IMR-90 (cell line): ENCODE results near the gene FBXW11.
"Not testable (repeated sequence)": the region's sequence is repeated elsewhere in the genome, so short reads cannot be mapped to it uniquely, and the experiment has no call there.

Experiments
- BHLHE40 ChIP-seq: fragments of 150-350 bp; IDR thresholded peaks from 2 replicates; pipeline ENCODE4 v1.6.1; 2016; ENCODE audit warnings: mild to moderate bottlenecking, low read depth, low read length
- CEBPB ChIP-seq: IDR thresholded peaks from 2 replicates; pipeline ENCODE4 v1.6.1; 2012; ENCODE audit warnings: low read depth, low read length, improper control_type of control experiment
- CHD1 ChIP-seq: IDR thresholded peaks from 2 replicates; pipeline ENCODE4 v1.6.1; 2012; ENCODE audit warnings: low read depth, low read length, improper control_type of control experiment
- ELK1 ChIP-seq: fragments of 150-350 bp; IDR thresholded peaks from 2 replicates; pipeline ENCODE4 v1.6.1; 2016; ENCODE audit warnings: low read depth, mild to moderate bottlenecking, low read length, moderate library complexity, borderline replicate concordance
- MAZ ChIP-seq: IDR thresholded peaks from 2 replicates; pipeline ENCODE4 v1.6.1; 2012; ENCODE audit warnings: low read depth, mild to moderate bottlenecking, low read length, improper control_type of control experiment, moderate library complexity, borderline replicate concordance
- MXI1 ChIP-seq: IDR thresholded peaks from 2 replicates; pipeline ENCODE4 v1.6.1; 2012; ENCODE audit warnings: low read depth, mild to moderate bottlenecking, low read length, moderate library complexity, borderline replicate concordance
- NFE2L2 ChIP-seq: fragments of 150-350 bp; IDR thresholded peaks from 2 replicates; pipeline ENCODE4 v1.6.1; 2016; ENCODE audit warnings: low read depth, mild to moderate bottlenecking, low read length
- POLR2A ChIP-seq: IDR thresholded peaks from 2 replicates; pipeline ENCODE4 v1.6.1; 2012; ENCODE audit warnings: mild to moderate bottlenecking, low read depth, low read length
- RAD21 ChIP-seq: IDR thresholded peaks from 2 replicates; pipeline ENCODE4 v1.6.1; 2012; ENCODE audit warnings: low read length, improper control_type of control experiment
- RCOR1 ChIP-seq: IDR thresholded peaks from 2 replicates; pipeline ENCODE4 v1.6.1; 2012; ENCODE audit warnings: mild to moderate bottlenecking, low read length, improper control_type of control experiment; ENCODE audit not compliant: insufficient replicate concordance
- RFX5 ChIP-seq: IDR thresholded peaks from 2 replicates; pipeline ENCODE4 v1.8.0; 2012; ENCODE audit warnings: low read depth, mild to moderate bottlenecking, low read length, moderate library complexity
- SMC3 ChIP-seq: fragments of 150-350 bp; IDR thresholded peaks from 2 replicates; pipeline ENCODE4 v1.6.1; 2016; ENCODE audit warnings: low read depth, mild to moderate bottlenecking, antibody characterized with exemption, low read length, moderate library complexity
- USF2 ChIP-seq: fragments of 150-350 bp; IDR thresholded peaks from 2 replicates; pipeline ENCODE4 v1.6.1; 2017; ENCODE audit warnings: mild to moderate bottlenecking, antibody characterized with exemption, low read length, low read depth
- TF ChIP-seq, protein P1 (sequence below): conservative IDR thresholded peaks from 2 replicates; pipeline ENCODE4 v1.5.1; 2012; ENCODE audit warnings: mild to moderate bottlenecking, low read depth, low read length, improper control_type of control experiment

GRCh38 chr5:171886037-171886436, 120.4 kb downstream of the FBXW11 start:
- TF ChIP-seq USF2, CHD1, RAD21, MXI1, MAZ, CEBPB, RFX5, POLR2A, BHLHE40, RCOR1, NFE2L2, ELK1, SMC3: not testable (repeated sequence)
- TF ChIP-seq, protein P1, sequence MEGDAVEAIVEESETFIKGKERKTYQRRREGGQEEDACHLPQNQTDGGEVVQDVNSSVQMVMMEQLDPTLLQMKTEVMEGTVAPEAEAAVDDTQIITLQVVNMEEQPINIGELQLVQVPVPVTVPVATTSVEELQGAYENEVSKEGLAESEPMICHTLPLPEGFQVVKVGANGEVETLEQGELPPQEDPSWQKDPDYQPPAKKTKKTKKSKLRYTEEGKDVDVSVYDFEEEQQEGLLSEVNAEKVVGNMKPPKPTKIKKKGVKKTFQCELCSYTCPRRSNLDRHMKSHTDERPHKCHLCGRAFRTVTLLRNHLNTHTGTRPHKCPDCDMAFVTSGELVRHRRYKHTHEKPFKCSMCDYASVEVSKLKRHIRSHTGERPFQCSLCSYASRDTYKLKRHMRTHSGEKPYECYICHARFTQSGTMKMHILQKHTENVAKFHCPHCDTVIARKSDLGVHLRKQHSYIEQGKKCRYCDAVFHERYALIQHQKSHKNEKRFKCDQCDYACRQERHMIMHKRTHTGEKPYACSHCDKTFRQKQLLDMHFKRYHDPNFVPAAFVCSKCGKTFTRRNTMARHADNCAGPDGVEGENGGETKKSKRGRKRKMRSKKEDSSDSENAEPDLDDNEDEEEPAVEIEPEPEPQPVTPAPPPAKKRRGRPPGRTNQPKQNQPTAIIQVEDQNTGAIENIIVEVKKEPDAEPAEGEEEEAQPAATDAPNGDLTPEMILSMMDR = not testable (repeated sequence)
